OCI-M2 (cell line): Measurements from ENCODE around the gene NAV1.

Experiments
- DNase-seq: peaks from one replicate; lab custom pipeline; 2025; ENCODE audit not compliant: unreplicated experiment; lab: John Stamatoyannopoulos, UW

Gene NAV1

DNA sequence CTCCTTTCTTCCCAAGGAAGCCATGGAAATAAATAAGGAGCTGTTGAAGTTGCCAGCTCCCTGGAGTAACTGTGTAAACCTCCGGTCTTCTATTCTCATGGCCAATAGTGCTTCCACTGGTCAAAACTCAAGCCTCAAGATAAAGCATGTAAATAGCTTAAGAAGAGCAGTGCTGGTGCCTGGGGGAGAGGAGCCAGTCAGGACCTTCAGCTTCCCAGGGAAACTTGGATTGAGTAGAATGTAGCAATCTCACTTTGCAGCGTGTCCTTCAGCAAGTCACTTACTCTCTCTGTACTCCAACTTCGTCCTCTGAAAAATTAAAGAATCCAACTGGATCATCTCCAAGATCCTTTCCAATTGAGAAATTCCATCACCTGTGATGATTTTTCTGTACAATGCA lies 44.7 kb downstream of the NAV1 start:
- no peak for DNase-seq

DNA sequence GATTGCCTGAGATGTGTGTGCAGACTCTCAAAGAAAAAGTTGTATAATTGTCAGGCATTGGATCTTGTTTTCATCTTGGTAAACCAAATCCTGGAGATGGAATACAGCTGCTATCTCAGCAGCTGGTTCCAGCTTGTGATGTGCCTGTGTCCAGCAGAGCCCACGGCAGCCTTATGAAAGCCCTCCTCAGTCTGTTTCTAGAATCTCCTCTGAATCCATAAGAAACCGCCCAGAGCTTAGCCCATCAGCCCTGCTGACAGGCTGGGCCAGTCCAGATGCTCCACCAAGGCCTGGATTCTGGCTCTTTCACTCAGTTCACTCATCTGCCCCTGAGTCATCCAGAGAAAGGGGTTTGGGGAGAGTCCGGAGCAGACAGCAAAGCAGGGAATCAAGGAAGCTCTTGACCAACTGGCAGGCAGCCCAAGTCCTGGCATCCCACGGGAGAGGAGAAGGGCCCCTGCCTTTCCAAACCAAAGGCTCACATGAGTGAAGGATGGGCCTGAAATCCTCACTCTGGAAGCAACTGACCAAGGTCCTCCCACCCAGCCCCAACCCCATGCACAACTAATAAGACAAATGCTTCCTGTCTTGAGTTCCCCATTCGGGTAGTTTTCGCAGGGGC lies 45.7 kb downstream of the NAV1 start:
- no peak for DNase-seq

DNA sequence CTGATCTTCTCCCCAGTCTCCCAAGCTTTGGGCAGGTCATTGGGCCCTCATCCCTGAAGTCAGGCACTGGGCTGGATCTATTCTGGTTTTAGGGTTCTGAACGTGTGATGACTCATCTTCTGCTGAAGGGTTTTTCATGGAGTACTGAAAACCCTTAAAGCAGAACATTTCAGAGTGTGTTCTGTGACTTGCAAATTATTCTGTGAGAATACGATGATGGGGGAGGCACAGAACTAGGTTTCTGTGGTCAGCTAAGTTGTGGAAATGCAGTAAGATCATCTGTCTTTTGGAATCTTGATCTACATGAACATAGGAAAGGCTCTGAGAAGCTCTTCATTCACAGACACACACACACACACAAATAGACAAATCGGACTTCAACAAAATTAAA lies 46.2 kb downstream of the NAV1 start:
- no peak for DNase-seq

DNA sequence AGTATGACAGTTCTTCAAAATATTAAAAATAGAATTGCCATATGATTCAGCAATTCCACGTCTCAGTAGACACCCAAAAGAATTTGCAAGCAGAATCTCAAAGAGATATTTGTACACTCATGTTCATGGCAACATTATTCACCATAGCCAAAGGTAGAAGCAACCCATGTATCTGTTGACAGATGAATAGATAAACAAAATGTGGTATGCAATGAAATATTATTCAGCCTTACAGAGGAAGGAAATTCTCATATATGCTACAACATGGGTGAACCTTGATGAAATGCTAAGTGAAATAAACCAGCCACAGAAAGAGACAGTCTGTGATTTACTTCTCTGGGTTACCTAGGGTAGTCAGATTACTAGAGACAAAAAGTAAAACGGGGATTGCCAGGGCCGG lies 47.0 kb downstream of the NAV1 start:
- no peak for DNase-seq

DNA sequence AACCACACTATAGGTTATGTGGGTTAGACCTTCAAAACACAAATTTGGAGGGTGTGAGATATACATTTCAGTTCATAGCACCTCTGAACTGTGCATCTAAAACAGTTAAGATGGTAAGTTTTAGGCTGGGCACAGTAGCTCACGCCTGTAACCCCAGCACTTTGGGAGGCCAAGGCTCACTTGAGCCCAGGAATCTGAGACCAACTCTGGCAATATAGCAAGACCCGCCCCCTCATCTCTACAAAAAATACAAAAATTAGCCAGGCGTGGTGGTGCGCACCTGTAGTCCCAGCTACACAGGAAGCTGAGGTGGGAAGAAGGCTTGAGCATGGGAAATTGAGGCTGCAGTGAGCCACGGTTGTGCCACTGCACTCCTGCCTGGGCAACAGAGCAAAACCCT lies 47.9 kb downstream of the NAV1 start:
- no peak for DNase-seq

DNA sequence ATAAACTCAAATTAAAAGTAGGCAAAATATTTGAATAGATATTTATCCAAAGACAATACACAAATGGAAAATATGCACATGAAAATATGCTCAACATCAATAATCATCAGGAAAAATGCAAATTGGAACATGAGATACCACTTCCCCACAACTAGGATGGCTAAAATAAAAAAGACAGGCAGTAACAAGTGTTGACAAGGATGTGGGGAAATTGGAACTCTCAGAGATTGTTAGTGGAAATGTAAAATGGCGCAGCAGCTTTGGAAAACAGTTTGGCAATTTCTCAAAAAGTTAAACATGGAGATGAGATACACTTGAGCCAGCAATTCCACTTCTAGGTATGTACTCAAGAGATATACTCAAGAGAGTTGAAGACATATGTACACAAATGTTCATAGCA lies 48.8 kb downstream of the NAV1 start:
- no peak for DNase-seq
